ENCODE measurements around the gene SLC25A3.
"Not testable (repeated sequence)": the region's sequence is repeated elsewhere in the genome, so short reads cannot be mapped to it uniquely, and the experiment has no call there.

SLC25A3 gene

GRCh38 chr12:98595243-98595988, 1.9 kb downstream of the SLC25A3 start:
- H3K27me3 ChIP-seq (ENCODE audit: insufficient read depth, low read length, poor library complexity, severe bottlenecking) = peaks cover 6% of the 10 kb centered on the region
- H3K36me3 ChIP-seq (ENCODE audit: insufficient read depth, low read length) = peaks cover 46% of the 10 kb centered on the region

GRCh38 chr12:98597313-98597712, 3.8 kb downstream of the SLC25A3 start:
- peak overlapping the region; percentile 95 for H3K4me2 ChIP-seq (ENCODE audit: low read depth, low read length, poor library complexity, severe bottlenecking)
- peaks cover 18% of the 10 kb centered on the region for H3K4me1 ChIP-seq (ENCODE audit: insufficient read depth, low read length, poor library complexity, severe bottlenecking)
- H3K36me3 ChIP-seq (ENCODE audit: insufficient read depth, low read length) = peaks cover 65% of the 10 kb centered on the region
- H3K9me3 ChIP-seq (ENCODE audit: insufficient read depth, low read depth, low read length); H3K27me3 ChIP-seq (ENCODE audit: insufficient read depth, low read length, poor library complexity, severe bottlenecking); H2AFZ ChIP-seq (ENCODE audit: low read length); H3K9me2 ChIP-seq (replicated peaks; ENCODE audit: low read depth, low read length); H3F3A ChIP-seq (ENCODE audit: low read depth): not testable (repeated sequence)
- peak overlapping the region; percentile 99 for H3K9ac ChIP-seq (ENCODE audit: low read depth, low read length, poor library complexity, severe bottlenecking)
- H3K79me2 ChIP-seq (ENCODE audit: insufficient read depth, low read length) = peaks cover 75% of the 10 kb centered on the region
- peak overlapping the region; percentile 85 for H3K4me3 ChIP-seq (ENCODE audit: low read length, poor library complexity, severe bottlenecking)
- H4K20me1 ChIP-seq (ENCODE audit: insufficient read depth, low read length, poor library complexity, severe bottlenecking) = peaks cover 75% of the 10 kb centered on the region

More at GRCh38 chr12:98595243-98595988, 1.9 kb downstream of the SLC25A3 start:
- H3K4me2 ChIP-seq (ENCODE audit: low read depth, low read length, poor library complexity, severe bottlenecking) = peak overlapping the region; percentile 95
- peak overlapping the region; percentile 99 for H3K9ac ChIP-seq (ENCODE audit: low read depth, low read length, poor library complexity, severe bottlenecking)
- H4K20me1 ChIP-seq (ENCODE audit: insufficient read depth, low read length, poor library complexity, severe bottlenecking) = peaks cover 62% of the 10 kb centered on the region
- peaks cover 73% of the 10 kb centered on the region for H3K79me2 ChIP-seq (ENCODE audit: insufficient read depth, low read length)
- H3K9me3 ChIP-seq (ENCODE audit: insufficient read depth, low read depth, low read length) = no peaks in the 10 kb centered on the region
- TF ChIP-seq EZH2phosphoT487 (IDR thresholded peaks at IDR 0.05; ENCODE audit: borderline replicate concordance) (no peak), CTCF (conservative IDR thresholded peaks at IDR 0.05; ENCODE audit: low read length) (no peak)
- H3F3A ChIP-seq (ENCODE audit: low read depth) = no peaks in the 10 kb centered on the region
- peak overlapping the region; percentile 85 for H3K4me3 ChIP-seq (ENCODE audit: low read length, poor library complexity, severe bottlenecking)
- H3K9me2 ChIP-seq (replicated peaks; ENCODE audit: low read depth, low read length) = no peaks in the 10 kb centered on the region
- no peak overlapping the region for H2AFZ ChIP-seq (ENCODE audit: low read length)
- H3K4me1 ChIP-seq (ENCODE audit: insufficient read depth, low read length, poor library complexity, severe bottlenecking) = peaks cover 18% of the 10 kb centered on the region

- Histone ChIP-seq H3K9ac (ENCODE audit: low read depth, low read length, poor library complexity, severe bottlenecking) (no peak overlapping the region), H3K9me2 (replicated peaks; ENCODE audit: low read depth, low read length) (no peaks in the 10 kb centered on the region), H2AFZ (ENCODE audit: low read length) (no peak overlapping the region), H3K9me3 (ENCODE audit: insufficient read depth, low read depth, low read length) (no peaks in the 10 kb centered on the region), H3K36me3 (ENCODE audit: insufficient read depth, low read length) (peaks cover 69% of the 10 kb centered on the region), H4K20me1 (ENCODE audit: insufficient read depth, low read length, poor library complexity, severe bottlenecking) (peaks cover 41% of the 10 kb centered on the region), H3K4me2 (ENCODE audit: low read depth, low read length, poor library complexity, severe bottlenecking) (no peak overlapping the region), H3F3A (ENCODE audit: low read depth) (0 out of 2 replicates have a peak, but pooled peaks cover 6% of the 10 kb centered on the region), H3K27me3 (ENCODE audit: insufficient read depth, low read length, poor library complexity, severe bottlenecking) (no peaks in the 10 kb centered on the region), H3K4me1 (ENCODE audit: insufficient read depth, low read length, poor library complexity, severe bottlenecking) (peaks cover 6% of the 10 kb centered on the region), H3K79me2 (ENCODE audit: insufficient read depth, low read length) (peaks cover 35% of the 10 kb centered on the region), H3K4me3 (ENCODE audit: low read length, poor library complexity, severe bottlenecking) (no peak overlapping the region)
- TF ChIP-seq CTCF (conservative IDR thresholded peaks at IDR 0.05; ENCODE audit: low read length) (no peak), EZH2phosphoT487 (IDR thresholded peaks at IDR 0.05; ENCODE audit: borderline replicate concordance) (no peak)
Observed at GRCh38 chr12:98601924-98602323, 8.4 kb downstream of the SLC25A3 start.
